ENCODE measurements around the gene KIF5C. TPM values are rescaled to one million over a fixed set of nuclear protein-coding genes. Genes with fewer than 3 reads are reported as not detected.

Gene KIF5C
- total and polyA plus RNA-seq, 2 donors (not counting 1 experiment from before 2014, with no cell fraction given) = 1.9 to 6.1 TPM

GRCh38 chr2:149031396-149031795, 156.4 kb downstream of the KIF5C start:
- Histone ChIP-seq H3K36me3 (replicated peaks in 1 of 2; ENCODE audit: control extremely low read depth in 1 of 2, control insufficient read depth in 1 of 2, extremely low read depth in 1 of 2, insufficient read depth in 2 of 2, low read length in 1 of 2) (no peaks in the 10 kb centered on the region), H3K27ac (ENCODE audit: low read length in 2 of 2) (no peak overlapping the region), H3K27me3 (replicated peaks in 1 of 4; ENCODE audit: control extremely low read depth in 1 of 4, control insufficient read depth in 3 of 4, insufficient read depth in 4 of 4, low read length in 3 of 4) (no peaks in the 10 kb centered on the region), H3K4me3 (ENCODE audit: control extremely low read depth in 1 of 5, extremely low read depth in 1 of 5, insufficient read depth in 1 of 5, low read depth in 2 of 5, low read length in 4 of 5) (no peak overlapping the region), H2AFZ (ENCODE audit: insufficient read depth, low read depth, low read length, poor library complexity, severe bottlenecking) (no peak overlapping the region), H3K9ac (ENCODE audit: low read length) (no peak overlapping the region), H3K4me1 (ENCODE audit: control insufficient read depth in 2 of 2, insufficient read depth in 2 of 2, low read length in 2 of 2) (peaks cover 0 to 11% of the 10 kb centered on the region in 2 donors), H3K79me2 (ENCODE audit: control insufficient read depth, insufficient read depth, low read length) (no peaks in the 10 kb centered on the region), H3K4me2 (replicated peaks; ENCODE audit: low read depth, low read length, poor library complexity, severe bottlenecking) (no peak overlapping the region), H3K9me3 (ENCODE audit: control extremely low read depth in 1 of 3, control insufficient read depth in 2 of 3, insufficient read depth in 1 of 3, low read length in 2 of 3) (no peaks in the 10 kb centered on the region), H4K20me1 (ENCODE audit: control insufficient read depth, insufficient read depth, low read length, poor library complexity, severe bottlenecking) (no peaks in the 10 kb centered on the region)
- ATAC-seq (ENCODE audit: low read depth) (no peak), DNase-seq (no peak)
- peaks cover 4% of the 10 kb centered on the region for H3K27me3 Mint-ChIP-seq
- CTCF ChIA-PET = interaction anchor here (1.3 to 6.4 kb wide), 2 partner anchors 8 to 14 kb away, joined by 3 to 38 read pairs; no protein-coding TSS in a partner anchor
- no peaks in the 10 kb centered on the region for H3K9me3 Mint-ChIP-seq (ENCODE audit: insufficient read depth)
- intact Hi-C loops (cut with micrococcal nuclease) = no loop called here
- H3K27ac Mint-ChIP-seq = no peak overlapping the region
- POLR2A ChIA-PET = no interaction called here
- TF ChIP-seq CTCF (IDR thresholded peaks at IDR 0.05) (no peak), EZH2 (IDR thresholded peaks at IDR 0.05; ENCODE audit: borderline replicate concordance, insufficient read depth, low read depth, low read length, poor library complexity, severe bottlenecking) (no peak)
- no CpG with 5 or more reads among the region's 4 CpGs for WGBS (ENCODE audit: insufficient coverage)
- peaks cover 18% of the 10 kb centered on the region for H3K4me1 Mint-ChIP-seq
- H3K4me3 Mint-ChIP-seq = no peak overlapping the region

DNA sequence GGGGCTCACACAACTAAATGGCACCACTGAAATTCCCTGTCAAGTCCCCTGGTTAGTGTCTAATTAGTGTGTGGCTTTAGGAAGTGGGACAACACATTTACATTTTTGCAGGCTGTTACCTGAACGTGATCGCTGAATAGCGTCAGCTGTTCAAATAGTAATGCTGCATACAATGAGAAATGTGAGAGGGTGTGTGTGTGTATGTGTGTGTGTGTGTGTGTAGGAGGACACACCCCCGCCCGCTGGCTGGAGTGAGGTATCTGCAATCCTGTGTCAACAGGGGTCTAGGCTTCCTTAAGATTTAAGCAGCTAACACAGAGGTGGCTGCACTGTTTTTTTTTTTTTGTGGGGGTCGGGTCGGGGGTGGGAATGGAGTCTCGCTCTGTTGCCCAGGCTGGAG, 158.7 kb downstream of the KIF5C start:
- H3K27me3 ChIP-seq (replicated peaks in 1 of 4; ENCODE audit: control extremely low read depth in 1 of 4, control insufficient read depth in 3 of 4, insufficient read depth in 4 of 4, low read length in 3 of 4) = peaks cover 0 to 10% (median 4%) of the 10 kb centered on the region in 4 experiments
- H3K4me1 ChIP-seq (ENCODE audit: control insufficient read depth in 2 of 2, insufficient read depth in 2 of 2, low read length in 2 of 2) = peaks cover 6 to 23% of the 10 kb centered on the region in 2 donors
- Mint-ChIP-seq H3K4me3 (no peak overlapping the region), H3K27me3 (no peaks in the 10 kb centered on the region), H3K9me3 (ENCODE audit: insufficient read depth) (no peaks in the 10 kb centered on the region), H3K27ac (no peak overlapping the region), H3K4me1 (peaks cover 17% of the 10 kb centered on the region)
- H3K9ac ChIP-seq (ENCODE audit: low read length) = no peak overlapping the region
- no peak overlapping the region for H3K27ac ChIP-seq (ENCODE audit: low read length in 2 of 2)
- H3K4me3 ChIP-seq (ENCODE audit: control extremely low read depth in 1 of 5, extremely low read depth in 1 of 5, insufficient read depth in 1 of 5, low read depth in 2 of 5, low read length in 4 of 5) = no peak overlapping the region
- ATAC-seq (ENCODE audit: low read depth) (no peak), DNase-seq (no peak)
- H3K9me3 ChIP-seq (ENCODE audit: control extremely low read depth in 1 of 3, control insufficient read depth in 2 of 3, insufficient read depth in 1 of 3, low read length in 2 of 3) = no peaks in the 10 kb centered on the region
- no peak overlapping the region for H3K4me2 ChIP-seq (replicated peaks; ENCODE audit: low read depth, low read length, poor library complexity, severe bottlenecking)
- WGBS (ENCODE audit: insufficient coverage) = 98% methylated on average over 5 of the region's 8 CpGs
- no peak for TF ChIP-seq EZH2 (IDR thresholded peaks at IDR 0.05; ENCODE audit: borderline replicate concordance, insufficient read depth, low read depth, low read length, poor library complexity, severe bottlenecking)
- no peak for TF ChIP-seq CTCF (IDR thresholded peaks at IDR 0.05)
- no peak overlapping the region for H2AFZ ChIP-seq (ENCODE audit: insufficient read depth, low read depth, low read length, poor library complexity, severe bottlenecking)
- intact Hi-C loops (cut with micrococcal nuclease) = no loop called here
- H4K20me1 ChIP-seq (ENCODE audit: control insufficient read depth, insufficient read depth, low read length, poor library complexity, severe bottlenecking) = no peaks in the 10 kb centered on the region
- H3K79me2 ChIP-seq (ENCODE audit: control insufficient read depth, insufficient read depth, low read length) = no peaks in the 10 kb centered on the region
- no peaks in the 10 kb centered on the region for H3K36me3 ChIP-seq (replicated peaks in 1 of 2; ENCODE audit: control extremely low read depth in 1 of 2, control insufficient read depth in 1 of 2, extremely low read depth in 1 of 2, insufficient read depth in 2 of 2, low read length in 1 of 2)
- ChIA-PET POLR2A (no interaction called here), CTCF (interaction anchor here (6.4 kb wide), 1 partner anchor 16 kb away, joined by 38 read pairs; no protein-coding TSS in a partner anchor)

Measured in B cell (primary cell).